Effector CD8-positive, alpha-beta T cell (primary cell): ENCODE measurements around the gene SSTR1.
"Not testable (repeated sequence)": the region's sequence is repeated elsewhere in the genome, so short reads cannot be mapped to it uniquely, and the experiment has no call there.

Experiments
- DNase-seq: peaks from one replicate; lab custom pipeline; 2025; lab: John Stamatoyannopoulos, UW
- total RNA-seq, 4 experiments: gene quantifications; one replicate each; lab custom pipeline; 2026; lab: John Stamatoyannopoulos, UW

Gene SSTR1
- total RNA-seq: 0 reads per million in 4 experiments

- DNase-seq: no peak
These were observed at the start of gene SSTR1 for GRCh38 chr14:38207736-38208617. SSTR1 (plus strand) TSS chr14:38207904; CDS start chr14:38209390, 1,486 bp downstream.

DNA sequence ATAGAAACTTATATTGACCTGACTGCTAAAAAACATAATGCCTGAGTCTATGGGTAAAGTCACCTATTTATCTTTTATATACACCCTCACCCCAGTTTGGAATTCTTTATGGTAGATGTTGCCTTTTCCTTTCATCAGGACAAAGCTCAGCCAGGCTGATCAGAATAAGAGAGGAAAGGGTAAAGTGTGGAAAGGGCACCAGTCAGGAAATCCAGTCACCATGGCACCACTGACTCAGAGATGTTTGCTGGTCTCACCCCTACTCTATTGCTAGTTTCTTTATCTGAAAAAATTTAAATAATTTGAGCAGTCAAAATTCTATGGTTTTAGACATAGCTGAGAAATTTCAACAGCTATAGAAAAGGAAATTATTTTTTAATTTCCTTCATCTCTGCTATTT, 49.2 kb upstream of the SSTR1 start:
- no peak for DNase-seq

GRCh38 chr14:38168416-38168815, 39.3 kb upstream of the SSTR1 start:
- DNase-seq: no peak

DNA sequence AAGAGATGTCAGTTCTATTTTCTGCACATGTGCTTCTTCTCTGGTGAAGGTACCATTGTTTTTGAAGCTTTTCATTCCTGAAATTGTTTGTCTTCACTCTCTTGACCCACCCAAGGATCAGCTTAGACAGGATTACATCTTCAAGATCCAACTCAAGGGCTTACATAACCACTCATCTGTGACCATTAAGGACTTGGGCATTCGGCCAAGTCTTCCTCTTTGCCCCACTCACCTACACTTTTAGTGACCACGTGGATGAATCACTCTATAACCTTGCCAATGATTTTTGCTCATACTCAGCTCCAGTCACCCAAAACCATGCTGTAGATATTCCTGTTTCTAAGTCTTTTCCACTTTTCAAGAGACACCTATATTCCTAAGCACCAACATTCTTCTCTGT, 36.5 kb upstream of the SSTR1 start:
- DNase-seq: no peak

- DNase-seq: no peak
These were observed 33.0 kb upstream of the SSTR1 start for GRCh38 chr14:38174711-38175110.

- no peak for DNase-seq
These were observed 32.0 kb upstream of the SSTR1 start for GRCh38 chr14:38175658-38176057.

- no peak for DNase-seq
These were observed 31.3 kb upstream of the SSTR1 start for GRCh38 chr14:38176379-38176778.

- DNase-seq: no peak
These were observed 23.6 kb upstream of the SSTR1 start for GRCh38 chr14:38184132-38184531.

DNA sequence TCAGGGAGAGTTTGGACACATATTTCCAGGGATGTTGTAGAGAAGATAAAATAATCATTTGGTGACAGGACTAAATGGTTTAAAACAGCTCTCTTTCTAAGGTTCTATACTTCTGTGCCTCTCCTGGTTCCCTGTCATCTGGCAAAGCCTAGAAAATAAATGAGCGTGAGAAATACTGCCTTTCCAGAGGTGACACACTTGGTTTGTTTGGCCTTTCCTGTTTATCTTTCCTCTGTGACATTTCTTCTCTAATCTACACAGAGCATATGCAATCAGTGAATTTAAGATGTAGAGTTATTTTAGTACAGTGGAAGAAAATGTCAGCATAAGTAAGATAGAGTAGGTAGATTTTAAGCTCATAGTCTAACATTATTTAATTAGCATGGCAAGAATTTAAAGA, 22.0 kb upstream of the SSTR1 start:
- no peak for DNase-seq

DNA sequence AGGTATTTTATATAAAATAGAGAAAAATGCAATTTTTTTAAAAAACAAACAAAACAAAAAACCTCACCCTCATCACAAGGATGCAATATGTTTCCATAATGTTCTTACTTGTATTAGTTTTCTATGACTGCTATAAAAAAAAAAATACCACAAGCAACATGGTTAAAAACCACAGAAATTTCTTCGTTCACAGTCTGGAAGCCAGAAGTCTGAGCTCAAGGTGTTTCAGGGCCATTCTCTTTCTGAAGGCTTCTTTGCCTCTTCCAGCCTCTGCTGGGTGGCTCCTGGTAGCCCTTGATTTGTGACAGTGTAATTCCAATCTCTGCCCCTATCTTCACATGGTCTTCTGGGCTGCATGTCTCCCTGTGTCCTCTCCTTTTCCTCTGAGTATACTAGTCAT, 21.5 kb upstream of the SSTR1 start:
- no peak for DNase-seq

- no peak for DNase-seq
These were observed 20.2 kb upstream of the SSTR1 start for GRCh38 chr14:38187528-38187927.

GRCh38 chr14:38189930-38190726, 17.6 kb upstream of the SSTR1 start:
- DNase-seq: no peak

DNA sequence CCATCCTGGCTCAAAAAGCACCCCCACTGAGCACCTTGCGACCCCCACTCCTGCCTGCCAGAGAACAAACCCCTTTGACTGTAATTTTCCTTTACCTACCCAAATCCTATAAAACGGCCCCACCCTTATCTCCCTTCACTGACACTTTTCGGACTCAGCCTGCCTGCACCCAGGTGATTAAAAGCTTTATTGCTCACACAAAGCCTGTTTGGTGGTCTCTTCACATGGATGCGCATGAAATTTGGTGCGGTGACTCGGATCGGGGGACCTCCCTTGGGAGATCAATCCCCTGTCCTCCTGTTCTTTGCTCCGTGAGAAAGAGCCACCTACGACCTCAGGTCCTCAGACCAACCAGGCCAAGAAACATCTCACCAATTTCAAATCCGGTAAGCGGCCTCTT, 16.9 kb upstream of the SSTR1 start:
- DNase-seq: not testable (repeated sequence)

GRCh38 chr14:38191491-38191890, 16.2 kb upstream of the SSTR1 start:
- not testable (repeated sequence) for DNase-seq

DNA sequence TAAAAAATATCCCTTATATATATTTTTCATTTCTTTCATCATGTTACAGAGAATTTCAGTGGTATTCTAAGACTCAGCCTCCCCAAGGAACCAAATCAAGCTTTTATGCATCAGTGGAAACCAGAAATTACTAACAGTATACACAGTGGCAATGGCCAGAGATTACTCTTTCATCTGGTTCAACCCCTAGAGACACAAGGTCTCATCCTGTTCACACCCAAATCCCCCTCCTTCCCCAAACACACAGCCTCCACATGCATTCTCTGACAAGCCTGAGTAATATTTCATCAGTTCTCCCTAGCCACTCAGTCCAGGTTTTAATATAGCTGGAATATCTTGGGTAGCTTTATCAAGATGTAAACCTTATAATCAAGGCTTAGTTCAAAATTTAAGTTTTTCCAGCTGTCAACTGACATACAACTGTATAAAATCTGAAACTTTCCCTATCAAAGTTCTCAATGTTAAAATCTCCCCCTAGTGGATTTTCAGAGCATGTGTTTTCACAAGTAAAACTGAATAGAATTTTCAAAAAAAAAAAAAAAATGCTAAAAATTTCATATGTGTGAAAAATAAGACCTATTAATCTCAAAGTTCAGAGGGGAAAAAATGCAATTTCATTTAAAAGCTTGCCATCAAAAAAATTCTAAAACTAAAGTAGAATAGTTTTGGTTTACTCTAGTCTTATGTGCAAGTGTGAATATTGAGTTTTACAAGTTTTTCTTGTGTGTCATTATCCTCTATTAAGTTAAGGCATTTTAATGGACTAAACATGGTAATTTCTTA, 10.5 kb upstream of the SSTR1 start:
- DNase-seq: no peak

DNA sequence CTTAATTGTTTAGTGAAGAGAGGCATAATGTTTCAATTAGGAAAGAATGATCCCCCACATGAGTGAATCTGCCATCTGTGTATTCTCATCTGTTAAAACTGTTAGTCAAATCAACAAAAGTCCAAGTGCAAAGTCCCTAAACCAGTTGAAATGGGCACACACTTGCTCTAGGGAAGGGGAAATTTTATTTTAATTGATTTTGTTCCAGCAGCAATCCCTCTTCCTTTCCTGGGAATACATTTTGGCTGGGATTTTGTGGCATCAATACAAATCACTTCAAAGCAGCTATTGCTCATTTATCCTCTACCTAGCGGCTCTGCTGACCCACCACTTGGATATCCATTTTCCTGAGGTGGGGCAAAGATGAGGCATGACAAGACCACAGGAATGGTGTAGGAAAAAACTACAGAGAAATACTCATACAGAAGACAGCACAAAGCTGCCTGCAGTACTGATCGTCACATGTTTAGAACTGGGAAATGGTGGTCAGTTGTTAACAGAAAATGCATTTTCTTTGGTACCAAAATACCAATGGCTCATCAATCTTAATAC, 9.8 kb upstream of the SSTR1 start:
- DNase-seq: no peak

DNA sequence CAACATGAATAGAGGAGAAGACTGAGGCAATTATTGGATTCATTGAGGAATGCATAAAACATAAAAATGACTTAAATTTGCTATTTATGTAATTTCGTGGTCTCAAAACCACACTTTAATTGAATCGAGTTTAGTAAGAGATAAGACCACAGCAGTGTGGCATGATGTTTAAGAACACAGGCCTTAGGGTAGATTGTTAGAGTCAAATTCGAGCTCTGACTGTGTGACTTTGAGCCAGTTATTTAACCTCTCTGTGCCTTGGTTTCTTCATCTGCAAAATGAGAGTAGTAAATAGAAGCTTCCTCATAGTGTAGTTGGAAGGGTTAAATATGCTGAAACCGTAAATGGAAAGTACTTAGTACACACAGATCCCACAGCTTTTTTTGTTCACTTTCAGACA, 9.3 kb upstream of the SSTR1 start:
- no peak for DNase-seq

DNA sequence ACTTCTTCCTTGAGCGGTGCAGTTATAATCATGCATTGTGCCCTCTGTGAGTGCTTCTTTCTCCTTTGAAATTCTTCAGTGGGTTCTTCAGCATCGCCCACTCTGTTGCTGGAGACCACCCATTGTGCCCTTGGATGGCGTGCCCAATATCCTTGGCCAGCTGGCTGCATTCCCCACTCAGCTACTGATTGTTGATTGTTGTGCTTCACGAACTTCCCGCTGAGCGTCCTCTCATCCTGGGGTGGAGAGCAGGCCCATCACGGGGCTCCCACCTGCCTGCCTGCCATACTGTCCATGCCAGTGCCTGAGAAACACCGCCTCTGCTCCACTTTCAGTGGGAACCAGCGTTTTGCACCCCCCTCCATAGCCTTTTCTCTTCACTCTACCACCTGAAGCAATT, 8.6 kb upstream of the SSTR1 start:
- no peak for DNase-seq

- DNase-seq: no peak
These were observed 8.0 kb upstream of the SSTR1 start for GRCh38 chr14:38199739-38200138.

- DNase-seq: no peak
These were observed 6.4 kb upstream of the SSTR1 start for GRCh38 chr14:38201137-38201828.
